GM23338 (cell line): ENCODE measurements around the gene VSIG4. TPM values are rescaled to one million over a fixed set of nuclear protein-coding genes. Genes with fewer than 3 reads are reported as not detected.

Experiments used
- ATAC-seq: fragments of 200-7000 bp; cut with Tn5 transposase; 3 replicates; pipeline ENCODE4 v1.9.1; 2020
- DNase-seq: peaks from one replicate; pipeline ENCODE4 v3.0.0-alpha.2; 2015; ENCODE audit warnings: low spot score
- H2AFZ ChIP-seq: fragments of 200-600 bp; sonication (generic); 2 replicates; pipeline ENCODE4 v1.8.0; 2016; ENCODE audit warnings: antibody characterized with exemption, mild to moderate bottlenecking, moderate library complexity
- H3F3A ChIP-seq: fragments of 200-600 bp; sonication (generic); replicated peaks from 2 replicates; pipeline ENCODE4 v1.8.0; 2017; ENCODE audit warnings: antibody characterized with exemption, mixed run types, low read depth
- H3K27ac ChIP-seq: fragments of 200-600 bp; sonication (generic); 2 replicates; pipeline ENCODE4 v1.6.1; 2016; ENCODE audit warnings: low read depth
- H3K27me3 ChIP-seq: fragments of 200-600 bp; sonication (generic); 2 replicates; pipeline ENCODE4 v1.8.0; 2016; ENCODE audit warnings: mild to moderate bottlenecking, mixed run types, moderate library complexity; ENCODE audit not compliant: insufficient read depth
- H3K36me3 ChIP-seq: fragments of 200-600 bp; sonication (generic); 2 replicates; pipeline ENCODE4 v1.8.0; 2016; ENCODE audit warnings: mild to moderate bottlenecking; ENCODE audit not compliant: insufficient read depth
- H3K4me1 ChIP-seq: fragments of 200-600 bp; sonication (generic); 2 replicates; pipeline ENCODE4 v1.8.0; 2016; ENCODE audit warnings: mild to moderate bottlenecking, moderate library complexity; ENCODE audit not compliant: insufficient read depth
- H3K4me2 ChIP-seq: fragments of 200-600 bp; sonication (generic); 2 replicates; pipeline ENCODE4 v1.7.1; 2017; ENCODE audit warnings: mixed run types
- H3K4me3 ChIP-seq: fragments of 200-600 bp; sonication (generic); 2 replicates; pipeline ENCODE4 v1.6.1; 2016; ENCODE audit warnings: mixed run types
- H3K79me2 ChIP-seq: fragments of 200-600 bp; sonication (generic); replicated peaks from 2 replicates; pipeline ENCODE4 v1.8.0; 2017; ENCODE audit warnings: mild to moderate bottlenecking; ENCODE audit not compliant: insufficient read depth
- H3K9me2 ChIP-seq: fragments of 200-600 bp; sonication (generic); 2 replicates; pipeline ENCODE4 v1.8.0; 2017; ENCODE audit not compliant: insufficient read depth
- H4K20me1 ChIP-seq: fragments of 200-600 bp; sonication (generic); replicated peaks from 2 replicates; pipeline ENCODE4 v1.8.0; 2017; ENCODE audit warnings: mild to moderate bottlenecking; ENCODE audit not compliant: insufficient read depth
- H3K27ac Mint-ChIP-seq: 2 replicates; pipeline ENCODE4 v1.8.0; 2020; ENCODE audit warnings: inconsistent platforms, mild to moderate bottlenecking, moderate library complexity, mixed read lengths
- H3K27me3 Mint-ChIP-seq: 3 replicates; pipeline ENCODE4 v1.8.0; 2022; ENCODE audit warnings: low read depth, mild to moderate bottlenecking, moderate library complexity, mixed read lengths, inconsistent platforms; ENCODE audit not compliant: insufficient read depth, poor library complexity
- H3K36me3 Mint-ChIP-seq: 3 replicates; pipeline ENCODE4 v1.8.0; 2021; ENCODE audit warnings: low read depth, mild to moderate bottlenecking, inconsistent platforms, moderate library complexity, mixed read lengths
- H3K4me1 Mint-ChIP-seq: 3 replicates; pipeline ENCODE4 v1.8.0; 2020; ENCODE audit warnings: mild to moderate bottlenecking, inconsistent platforms, mixed read lengths
- H3K4me3 Mint-ChIP-seq: 3 replicates; pipeline ENCODE4 v1.8.0; 2021; ENCODE audit warnings: moderate library complexity, mild to moderate bottlenecking, inconsistent platforms, mixed read lengths
- H3K9me3 Mint-ChIP-seq: 3 replicates; pipeline ENCODE4 v1.8.0; 2020; ENCODE audit warnings: moderate library complexity, mild to moderate bottlenecking, inconsistent platforms, mixed read lengths
- CREB1 ChIP-seq: fragments of 250-450 bp; sonication (Bioruptor Pico); IDR thresholded peaks from 2 replicates; pipeline ENCODE4 v1.5.0; 2020; ENCODE audit warnings: low read depth, mild to moderate bottlenecking, moderate library complexity
- CTCF ChIP-seq, 2 experiments: fragments of 200-600 bp in 1 of 2; sonication (generic) in 1 of 2; conservative IDR thresholded peaks; 2 replicates each; pipeline versions ENCODE4 v1.5.1 to v1.6.1; 2016 to 2017; ENCODE audit warnings: antibody characterized with exemption in 2 of 2, low read depth in 2 of 2, mild to moderate bottlenecking in 2 of 2, moderate library complexity in 1 of 2
- ETS1 ChIP-seq: IDR thresholded peaks from 2 replicates; pipeline ENCODE4 v1.6.1; 2016; ENCODE audit warnings: antibody characterized with exemption
- EZH2 ChIP-seq: fragments of 200-600 bp; sonication (generic); IDR thresholded peaks from one replicate; pipeline ENCODE4 v1.8.0; 2017; ENCODE audit warnings: antibody characterized with exemption, mild to moderate bottlenecking, low read depth; ENCODE audit not compliant: unreplicated experiment
- EZH2phosphoT487 ChIP-seq: fragments of 200-600 bp; sonication (generic); IDR thresholded peaks from one replicate; pipeline ENCODE4 v1.8.1; 2018; ENCODE audit warnings: antibody characterized with exemption; ENCODE audit not compliant: unreplicated experiment
- JUNB ChIP-seq: IDR thresholded peaks from one replicate; pipeline ENCODE4 v1.6.1; 2016; ENCODE audit warnings: antibody characterized with exemption; ENCODE audit not compliant: unreplicated experiment
- NANOG ChIP-seq: IDR thresholded peaks from 2 replicates; pipeline ENCODE4 v1.6.1; 2016; ENCODE audit warnings: antibody characterized with exemption, borderline replicate concordance
- POLR2AphosphoS5 ChIP-seq: IDR thresholded peaks from 2 replicates; pipeline ENCODE4 v1.6.1; 2016; ENCODE audit warnings: antibody characterized with exemption, low read depth
- REST ChIP-seq: IDR thresholded peaks from one replicate; pipeline ENCODE4 v1.6.1; 2018; ENCODE audit warnings: antibody characterized with exemption; ENCODE audit not compliant: unreplicated experiment
- STAT1 ChIP-seq: IDR thresholded peaks from one replicate; pipeline ENCODE4 v1.6.1; 2016; ENCODE audit warnings: antibody characterized with exemption; ENCODE audit not compliant: unreplicated experiment
- ZNF114 ChIP-seq: fragments of 250-450 bp; sonication (Bioruptor Pico); IDR thresholded peaks from 2 replicates; pipeline ENCODE4 v1.5.0; 2020; ENCODE audit warnings: mild to moderate bottlenecking, moderate library complexity
- ZNF331 ChIP-seq: fragments of 250-450 bp; sonication (Bioruptor Pico); IDR thresholded peaks from 2 replicates; pipeline ENCODE4 v1.5.0; 2020; ENCODE audit warnings: low read depth, mild to moderate bottlenecking, moderate library complexity
- ZNF462 ChIP-seq: fragments of 250-450 bp; sonication (Bioruptor Pico); IDR thresholded peaks from 2 replicates; pipeline ENCODE4 v1.5.0; 2020; ENCODE audit warnings: mild to moderate bottlenecking, moderate library complexity
- polyA plus RNA-seq: library from polyadenylated mRNA; unstranded; fragments of >200 nt; fragmentation: Nextera tagmentation; extraction: Ambion mirVana; gene quantifications from 2 replicates; pipeline ENCODE4 v1.2.1, GENCODE V29; 2016
- total RNA-seq: library from RNA; depleted of rRNA; stranded (reverse); fragments of >200 nt; shearing (Covaris generic); gene quantifications from 2 replicates; pipeline ENCODE4 v1.2.3, GENCODE V29; 2014

Gene VSIG4
- total and polyA plus RNA-seq, 2 experiments from 2014 or later = not detected

DNA sequence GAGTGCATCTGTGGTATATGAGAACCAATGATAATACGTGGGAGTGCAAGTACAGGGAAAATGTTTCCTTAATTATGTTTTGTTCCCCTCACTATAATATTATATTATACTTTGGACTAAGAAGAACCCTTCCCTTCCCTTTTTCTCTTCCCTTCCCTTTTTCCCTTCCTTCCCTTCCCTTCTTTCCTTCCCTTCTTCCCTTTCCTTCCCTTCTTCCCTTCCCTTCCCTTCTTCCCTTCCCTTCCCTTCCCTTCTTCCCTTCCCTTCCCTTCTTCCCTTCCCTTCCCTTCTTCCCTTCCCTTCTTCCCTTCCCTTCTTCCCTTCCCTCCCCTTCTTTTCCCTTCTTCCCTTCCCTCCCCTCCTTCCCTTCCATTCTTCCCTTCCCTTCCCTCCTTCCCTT lies 36.9 kb upstream of the VSIG4 start:
- H3K27me3 ChIP-seq = no peaks in the 10 kb centered on the region
- H3K27me3 Mint-ChIP-seq = peaks cover 2% of the 10 kb centered on the region
- DNase-seq = no peak
- H3K79me2 ChIP-seq = no peaks in the 10 kb centered on the region
- no peaks in the 10 kb centered on the region for H3K4me1 Mint-ChIP-seq
- no peaks in the 10 kb centered on the region for H3K36me3 Mint-ChIP-seq
- no peak for TF ChIP-seq REST
- TF ChIP-seq ZNF462 (CRISPR knock-in tag) = no peak
- no peak for TF ChIP-seq POLR2AphosphoS5
- TF ChIP-seq CREB1 (CRISPR knock-in tag) = no peak
- no peak for TF ChIP-seq JUNB
- no peak for TF ChIP-seq CTCF (conservative IDR thresholded peaks at IDR 0.05; ENCODE audit: low read depth in 2 of 2)
- TF ChIP-seq ZNF114 (CRISPR knock-in tag) = no peak
- no peak for TF ChIP-seq EZH2
- TF ChIP-seq STAT1 = no peak
- no peak for TF ChIP-seq ZNF331 (CRISPR knock-in tag)
- TF ChIP-seq ETS1 = no peak
- TF ChIP-seq NANOG = no peak
- TF ChIP-seq EZH2phosphoT487 = no peak
- no peak overlapping the region for H2AFZ ChIP-seq
- no peak overlapping the region for H3K27ac ChIP-seq
- H3K4me2 ChIP-seq = no peak overlapping the region
- H3F3A ChIP-seq = no peaks in the 10 kb centered on the region
- no peak overlapping the region for H3K27ac Mint-ChIP-seq
- H3K4me3 ChIP-seq = no peak overlapping the region
- peaks cover 12% of the 10 kb centered on the region; the same call in 2 of the 3 replicates for H3K9me3 Mint-ChIP-seq
- H3K9me2 ChIP-seq = no peaks in the 10 kb centered on the region
- ATAC-seq = no peak
- H3K4me3 Mint-ChIP-seq = no peak overlapping the region
- H3K4me1 ChIP-seq = no peaks in the 10 kb centered on the region
- H3K36me3 ChIP-seq = no peaks in the 10 kb centered on the region
- H4K20me1 ChIP-seq = no peaks in the 10 kb centered on the region
